HCT116 (cell line): Measurements from ENCODE around the gene ICA1. TPM values are rescaled to one million over a fixed set of nuclear protein-coding genes. Genes with fewer than 3 reads are reported as not detected.

ENCODE experiments used
- ATAC-seq: fragments of 200-7000 bp; cut with Tn5 transposase; 2 replicates; pipeline ENCODE4 v1.9.1; 2020; ENCODE audit warnings: mild to moderate bottlenecking, moderate library complexity
- BruUV-seq: library from RNA; stranded (reverse); fragments of 400-500 nt; replicated peaks from 2 replicates; lab custom pipeline; 2021; lab: Mats Ljungman, UMichigan
- CTCF ChIA-PET: fragments of 300-600 bp; sonication (Branson Sonifier 250); formaldehyde crosslinking; loops from one replicate; lab custom pipeline; 2021; ENCODE audit warnings: antibody characterized with exemption; lab: Charles Lee
- POLR2A ChIA-PET: fragments of 300-600, 350-600 bp; sonication (Branson Sonifier 250); formaldehyde crosslinking; loops from one replicate; lab custom pipeline; 2021; ENCODE audit warnings: antibody characterized with exemption; lab: Charles Lee
- RAD21 ChIA-PET, 2 experiments: fragments of 300-600 bp; sonication (Branson Sonifier 250); formaldehyde crosslinking; loops; one replicate each; lab custom pipeline; 2023; ENCODE audit warnings: low total read pairs in 2 of 2; ENCODE audit not compliant: uncharacterized antibody in 2 of 2, unreplicated experiment in 2 of 2, low non-redundant PET in 1 of 2; lab: Charles Lee
- DNase-seq: peaks from one replicate; pipeline ENCODE4 v3.0.0-alpha.2; 2010; ENCODE audit warnings: low read depth, low spot score
- H2AFZ ChIP-seq: fragments of 200-600 bp; shearing (Covaris generic), sonication (generic); 2 replicates; pipeline ENCODE4 v1.6.1; 2017; ENCODE audit warnings: low read depth, mixed run types, mixed read lengths, antibody characterized with exemption, low read length; ENCODE audit not compliant: poor library complexity, severe bottlenecking
- H3K27ac ChIP-seq: 2 replicates; pipeline ENCODE4 v1.5.1; 2012; ENCODE audit warnings: low read depth, low read length
- H3K27me3 ChIP-seq: fragments of 200-600 bp; sonication (generic); 2 replicates; pipeline ENCODE4 v1.6.1; 2016; ENCODE audit warnings: mixed run types, low read length, mixed read lengths; ENCODE audit not compliant: insufficient read depth
- H3K36me3 ChIP-seq, 2 experiments: fragments of 200-500 bp in 1 of 2; fragments of 200-600 bp in 1 of 2; sonication (Bioruptor generic) in 1 of 2; sonication (generic) in 1 of 2; 2 replicates each; pipeline versions ENCODE4 v1.5.1 to v1.6.1; 2014 to 2016; ENCODE audit warnings: low read length in 2 of 2, inconsistent platforms in 1 of 2, mixed read lengths in 1 of 2, mixed run types in 1 of 2; ENCODE audit not compliant: insufficient read depth in 2 of 2, control insufficient read depth in 1 of 2
- H3K4me1 ChIP-seq, 2 experiments: fragments of 200-600 bp in 1 of 2; sonication (generic) in 1 of 2; 2 replicates each; pipeline versions ENCODE4 v1.5.1 to v1.6.1; 2012 to 2017; ENCODE audit warnings: low read length in 2 of 2, inconsistent platforms in 1 of 2, mild to moderate bottlenecking in 1 of 2, mixed read lengths in 1 of 2, mixed run types in 1 of 2, moderate library complexity in 1 of 2; ENCODE audit not compliant: insufficient read depth in 2 of 2, control insufficient read depth in 1 of 2
- H3K4me2 ChIP-seq: fragments of 200-600 bp; sonication (generic); 2 replicates; pipeline ENCODE4 v1.6.1; 2017; ENCODE audit warnings: mixed run types, low read length, mixed read lengths
- H3K4me3 ChIP-seq, 2 experiments: fragments of 200-600 bp in 1 of 2; sonication (generic) in 1 of 2; replicated peaks in 1 of 2; 2 replicates each; pipeline ENCODE4 v1.5.1; 2011 to 2016; ENCODE audit warnings: low read length in 2 of 2, control low read depth in 1 of 2, low read depth in 1 of 2, mild to moderate bottlenecking in 1 of 2, mixed read lengths in 1 of 2, mixed run types in 1 of 2
- H3K79me2 ChIP-seq: fragments of 200-600 bp; sonication (generic); 2 replicates; pipeline ENCODE4 v1.6.1; 2017; ENCODE audit warnings: mild to moderate bottlenecking, mixed run types, low read length, moderate library complexity, mixed read lengths; ENCODE audit not compliant: insufficient read depth
- H3K9ac ChIP-seq: fragments of 200-600 bp; sonication (generic); 2 replicates; pipeline ENCODE4 v1.6.1; 2016; ENCODE audit warnings: low read length, mixed read lengths
- H3K9me2 ChIP-seq: fragments of 200-600 bp; sonication (generic), shearing (Covaris generic); 2 replicates; pipeline ENCODE4 v1.6.1; 2017; ENCODE audit warnings: mixed run types, mild to moderate bottlenecking, moderate library complexity; ENCODE audit not compliant: insufficient read depth
- H3K9me3 ChIP-seq, 2 experiments: fragments of 200-500 bp in 1 of 2; fragments of 200-600 bp in 1 of 2; sonication (Bioruptor generic) in 1 of 2; sonication (generic) in 1 of 2; 2 replicates each; pipeline ENCODE4 v1.6.1; 2014 to 2017; ENCODE audit warnings: low read length in 2 of 2, mixed read lengths in 2 of 2, inconsistent platforms in 1 of 2, low read depth in 1 of 2, mild to moderate bottlenecking in 1 of 2, mixed run types in 1 of 2, moderate library complexity in 1 of 2; ENCODE audit not compliant: control insufficient read depth in 1 of 2, insufficient read depth in 1 of 2
- H4K20me1 ChIP-seq: fragments of 200-600 bp; sonication (generic), shearing (Covaris generic); 2 replicates; pipeline ENCODE4 v1.6.1; 2017; ENCODE audit warnings: mixed run types, mild to moderate bottlenecking, moderate library complexity; ENCODE audit not compliant: insufficient read depth
- ATF3 ChIP-seq: IDR thresholded peaks from 2 replicates; pipeline ENCODE4 v1.6.1; 2012
- CBX3 ChIP-seq: IDR thresholded peaks from 2 replicates; pipeline ENCODE4 v1.6.1; 2012; ENCODE audit warnings: low read depth
- CEBPB ChIP-seq: IDR thresholded peaks from 2 replicates; pipeline ENCODE4 v1.6.1; 2012; ENCODE audit warnings: low read depth
- CTCF ChIP-seq, 3 experiments: fragments of 200-600 bp in 1 of 3; sonication (generic) in 1 of 3; IDR thresholded peaks in 2 of 3; conservative IDR thresholded peaks in 1 of 3; 2 replicates each; pipeline ENCODE4 v1.5.1; 2012 to 2017; ENCODE audit warnings: low read depth in 2 of 3, low read length in 2 of 3, antibody characterized with exemption in 1 of 3, borderline replicate concordance in 1 of 3, control low read depth in 1 of 3, mild to moderate bottlenecking in 1 of 3, mixed read lengths in 1 of 3, mixed run types in 1 of 3, moderate library complexity in 1 of 3; ENCODE audit not compliant: insufficient read depth in 1 of 3
- EGR1 ChIP-seq: IDR thresholded peaks from 2 replicates; pipeline ENCODE4 v1.6.1; 2012; ENCODE audit warnings: low read depth
- ELF1 ChIP-seq: IDR thresholded peaks from 2 replicates; pipeline ENCODE4 v1.6.1; 2012; ENCODE audit warnings: low read depth, borderline replicate concordance
- EZH2 ChIP-seq: fragments of 200-600 bp; sonication (generic); IDR thresholded peaks from 2 replicates; pipeline ENCODE4 v1.6.1; 2017; ENCODE audit warnings: antibody characterized with exemption, mixed run types
- EZH2phosphoT487 ChIP-seq: fragments of 200-600 bp; IDR thresholded peaks from 2 replicates; pipeline ENCODE4 v1.6.1; 2018; ENCODE audit warnings: antibody characterized with exemption, borderline replicate concordance
- FOSL1 ChIP-seq: IDR thresholded peaks from 2 replicates; pipeline ENCODE4 v1.6.1; 2012; ENCODE audit warnings: low read depth
- JUND ChIP-seq: IDR thresholded peaks from 2 replicates; pipeline ENCODE4 v1.6.1; 2012
- MAX ChIP-seq: IDR thresholded peaks from 2 replicates; pipeline ENCODE4 v1.6.1; 2012
- POLR2A ChIP-seq: IDR thresholded peaks from 2 replicates; pipeline ENCODE4 v1.7.0; 2011; ENCODE audit warnings: borderline replicate concordance; ENCODE audit not compliant: insufficient read depth, insufficient read length; ENCODE audit errors: extremely low read depth
- POLR2AphosphoS5 ChIP-seq: IDR thresholded peaks from 2 replicates; pipeline ENCODE4 v1.6.1; 2011; ENCODE audit warnings: mild to moderate bottlenecking, low read depth, low read length, moderate library complexity
- RAD21 ChIP-seq: IDR thresholded peaks from 2 replicates; pipeline ENCODE4 v1.6.1; 2012; ENCODE audit warnings: low read depth, mild to moderate bottlenecking
- SP1 ChIP-seq: IDR thresholded peaks from 2 replicates; pipeline ENCODE4 v1.6.1; 2012; ENCODE audit warnings: low read depth
- TCF7L2 ChIP-seq: IDR thresholded peaks from 2 replicates; pipeline ENCODE4 v1.7.0; 2011; ENCODE audit warnings: borderline replicate concordance, inconsistent platforms; ENCODE audit not compliant: insufficient read depth, insufficient read length; ENCODE audit errors: extremely low read depth
- YY1 ChIP-seq: IDR thresholded peaks from 2 replicates; pipeline ENCODE4 v1.6.1; 2011; ENCODE audit warnings: low read length, low read depth, moderate library complexity, mild to moderate bottlenecking; ENCODE audit not compliant: insufficient replicate concordance; ENCODE audit errors: extremely low read depth
- ZBTB33 ChIP-seq: IDR thresholded peaks from 2 replicates; pipeline ENCODE4 v1.6.1; 2011; ENCODE audit warnings: mild to moderate bottlenecking, low read length, moderate library complexity; ENCODE audit not compliant: insufficient replicate concordance; ENCODE audit errors: extremely low read depth
- ZFX ChIP-seq: fragments of 450-650 bp; IDR thresholded peaks from 2 replicates; pipeline ENCODE4 v1.6.1; 2017
- intact Hi-C: fragments of 100-400 bp; cut with micrococcal nuclease; formaldehyde crosslinking; loops from 2 replicates; pipeline ENCODE4 v1.10.0; 2022
- total RNA-seq: library from RNA; stranded (reverse); gene quantifications from one replicate; pipeline ENCODE4 v1.2.1, GENCODE V29; 2021; ENCODE audit not compliant: unreplicated experiment

ICA1 gene
- total RNA-seq, 1 experiment from 2014 or later = 16.4 TPM

GRCh38 chr7:8120390-8121058 is 141.4 kb downstream of the ICA1 start (continued):
- TF ChIP-seq ELF1 = no peak

GRCh38 chr7:8119262-8119661 is 142.7 kb downstream of the ICA1 start:
- H2AFZ ChIP-seq = no peak overlapping the region
- H3K4me2 ChIP-seq = no peak overlapping the region
- H3K36me3 ChIP-seq = no peaks in the 10 kb centered on the region
- ChIA-PET RAD21 (no interaction called here), CTCF (no interaction called here), POLR2A (no interaction called here)
- H3K79me2 ChIP-seq = no peaks in the 10 kb centered on the region
- no peaks in the 10 kb centered on the region for H3K27me3 ChIP-seq
- no peaks in the 10 kb centered on the region for H3K9me3 ChIP-seq
- H3K9me2 ChIP-seq = no peaks in the 10 kb centered on the region
- no peak for TF ChIP-seq CTCF (IDR thresholded peaks at IDR 0.05 in 2 of 3, conservative IDR thresholded peaks at IDR 0.05 in 1 of 3; ENCODE audit: borderline replicate concordance in 1 of 3, insufficient read depth in 1 of 3, low read depth in 2 of 3, low read length in 2 of 3)
- TF ChIP-seq ZFX = no peak
- no peak for TF ChIP-seq FOSL1
- TF ChIP-seq EGR1 = no peak
- no peak for TF ChIP-seq ATF3
- no peak for TF ChIP-seq SP1
- no peak for TF ChIP-seq CBX3
- TF ChIP-seq JUND = no peak
- TF ChIP-seq RAD21 = no peak
- no peak for TF ChIP-seq POLR2AphosphoS5
- no peak for TF ChIP-seq CEBPB
- no peak for TF ChIP-seq EZH2
- TF ChIP-seq EZH2phosphoT487 = no peak
- no peak for TF ChIP-seq ELF1
- no peak for TF ChIP-seq YY1
- no peak for TF ChIP-seq MAX
- no peak for TF ChIP-seq TCF7L2
- no peak for TF ChIP-seq ZBTB33
- no peak for TF ChIP-seq POLR2A
- DNase-seq (no peak), ATAC-seq (no peak)
- intact Hi-C loops = no loop called here
- H3K27ac ChIP-seq = no peak overlapping the region
- H3K4me1 ChIP-seq = no peaks in the 10 kb centered on the region
- no peaks in the 10 kb centered on the region for H4K20me1 ChIP-seq
- H3K4me3 ChIP-seq = no peak overlapping the region
- no peak overlapping the region for H3K9ac ChIP-seq
- no TSS peak for BruUV-seq
